HG02588 (cell line): ENCODE data around the gene USP24.

ENCODE experiments used
- ATAC-seq: cut with Tn5 transposase; IDR thresholded peaks from one replicate; pipeline ENCODE4 v1.9.1; 2021; ENCODE audit warnings: mild to moderate bottlenecking, moderate library complexity; ENCODE audit not compliant: unreplicated experiment

USP24 gene, protein sequence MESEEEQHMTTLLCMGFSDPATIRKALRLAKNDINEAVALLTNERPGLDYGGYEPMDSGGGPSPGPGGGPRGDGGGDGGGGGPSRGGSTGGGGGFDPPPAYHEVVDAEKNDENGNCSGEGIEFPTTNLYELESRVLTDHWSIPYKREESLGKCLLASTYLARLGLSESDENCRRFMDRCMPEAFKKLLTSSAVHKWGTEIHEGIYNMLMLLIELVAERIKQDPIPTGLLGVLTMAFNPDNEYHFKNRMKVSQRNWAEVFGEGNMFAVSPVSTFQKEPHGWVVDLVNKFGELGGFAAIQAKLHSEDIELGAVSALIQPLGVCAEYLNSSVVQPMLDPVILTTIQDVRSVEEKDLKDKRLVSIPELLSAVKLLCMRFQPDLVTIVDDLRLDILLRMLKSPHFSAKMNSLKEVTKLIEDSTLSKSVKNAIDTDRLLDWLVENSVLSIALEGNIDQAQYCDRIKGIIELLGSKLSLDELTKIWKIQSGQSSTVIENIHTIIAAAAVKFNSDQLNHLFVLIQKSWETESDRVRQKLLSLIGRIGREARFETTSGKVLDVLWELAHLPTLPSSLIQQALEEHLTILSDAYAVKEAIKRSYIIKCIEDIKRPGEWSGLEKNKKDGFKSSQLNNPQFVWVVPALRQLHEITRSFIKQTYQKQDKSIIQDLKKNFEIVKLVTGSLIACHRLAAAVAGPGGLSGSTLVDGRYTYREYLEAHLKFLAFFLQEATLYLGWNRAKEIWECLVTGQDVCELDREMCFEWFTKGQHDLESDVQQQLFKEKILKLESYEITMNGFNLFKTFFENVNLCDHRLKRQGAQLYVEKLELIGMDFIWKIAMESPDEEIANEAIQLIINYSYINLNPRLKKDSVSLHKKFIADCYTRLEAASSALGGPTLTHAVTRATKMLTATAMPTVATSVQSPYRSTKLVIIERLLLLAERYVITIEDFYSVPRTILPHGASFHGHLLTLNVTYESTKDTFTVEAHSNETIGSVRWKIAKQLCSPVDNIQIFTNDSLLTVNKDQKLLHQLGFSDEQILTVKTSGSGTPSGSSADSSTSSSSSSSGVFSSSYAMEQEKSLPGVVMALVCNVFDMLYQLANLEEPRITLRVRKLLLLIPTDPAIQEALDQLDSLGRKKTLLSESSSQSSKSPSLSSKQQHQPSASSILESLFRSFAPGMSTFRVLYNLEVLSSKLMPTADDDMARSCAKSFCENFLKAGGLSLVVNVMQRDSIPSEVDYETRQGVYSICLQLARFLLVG (N-terminal part only)

DNA sequence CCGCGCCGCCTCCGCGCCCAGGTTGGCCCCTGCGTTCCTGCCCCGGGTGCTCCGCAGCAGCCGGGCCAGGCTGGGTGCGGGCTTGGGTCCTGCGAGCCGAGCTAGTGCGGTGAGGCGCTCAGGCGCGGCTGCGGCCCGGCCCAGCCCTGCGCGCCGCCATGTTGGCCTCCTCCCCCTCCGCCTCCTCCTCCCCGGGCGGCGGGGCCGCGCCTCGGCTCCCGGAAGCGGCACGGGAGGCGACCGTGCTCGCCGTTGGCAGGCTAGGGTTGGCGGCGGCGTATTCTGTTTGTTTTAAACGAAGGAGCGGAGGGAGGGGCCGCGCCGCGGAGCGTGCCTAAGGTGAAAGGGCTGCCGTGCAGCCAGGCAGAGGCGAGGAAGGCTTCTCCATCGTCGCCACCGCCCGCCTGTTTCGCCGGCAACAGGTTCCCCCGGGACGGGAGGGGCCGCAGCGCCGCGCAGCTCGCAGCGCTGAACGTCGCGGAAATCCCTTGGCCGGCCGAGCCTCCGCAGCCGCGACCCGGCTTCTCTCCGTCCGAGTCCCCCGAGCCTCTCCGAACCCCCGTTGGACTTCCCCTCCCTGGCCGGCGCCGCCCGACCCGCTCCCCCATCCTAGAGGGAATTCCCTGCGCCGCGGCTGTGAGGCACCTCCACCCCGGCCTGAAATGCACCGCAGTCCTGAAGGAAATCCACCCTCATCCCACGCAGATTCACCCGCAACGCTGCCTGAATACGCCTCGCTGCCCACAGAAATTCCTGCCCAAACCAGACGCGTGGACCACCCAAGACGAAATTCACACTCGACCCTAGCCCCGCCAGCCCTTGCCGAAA lies at the start of gene USP24:
Gene USP24 (minus strand): TSS at position 171 of the 828 bp plus-strand sequence. CDS start 251 bp downstream, outside the sequence.
- ATAC-seq = peak; percentile 77

DNA sequence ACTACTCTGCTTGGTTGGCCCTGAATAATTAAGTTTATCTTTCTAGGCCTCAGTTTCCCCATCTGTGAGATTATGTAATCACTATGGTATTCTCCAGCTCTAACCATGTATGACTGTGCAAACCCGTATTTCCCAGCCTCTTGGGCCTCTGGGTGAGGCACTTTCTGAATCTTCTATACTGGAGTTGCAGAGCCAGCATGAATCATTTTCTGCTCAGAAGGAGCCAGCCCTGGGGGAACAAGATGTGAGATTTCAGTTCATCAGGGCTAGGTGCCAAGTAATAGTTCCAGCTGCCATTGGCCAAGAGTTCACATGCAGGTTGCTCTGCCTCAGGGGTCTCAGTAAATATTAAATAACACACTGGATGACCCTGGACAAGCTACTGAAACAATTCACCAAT lies 47.7 kb upstream of the USP24 start:
- ATAC-seq = no peak

DNA sequence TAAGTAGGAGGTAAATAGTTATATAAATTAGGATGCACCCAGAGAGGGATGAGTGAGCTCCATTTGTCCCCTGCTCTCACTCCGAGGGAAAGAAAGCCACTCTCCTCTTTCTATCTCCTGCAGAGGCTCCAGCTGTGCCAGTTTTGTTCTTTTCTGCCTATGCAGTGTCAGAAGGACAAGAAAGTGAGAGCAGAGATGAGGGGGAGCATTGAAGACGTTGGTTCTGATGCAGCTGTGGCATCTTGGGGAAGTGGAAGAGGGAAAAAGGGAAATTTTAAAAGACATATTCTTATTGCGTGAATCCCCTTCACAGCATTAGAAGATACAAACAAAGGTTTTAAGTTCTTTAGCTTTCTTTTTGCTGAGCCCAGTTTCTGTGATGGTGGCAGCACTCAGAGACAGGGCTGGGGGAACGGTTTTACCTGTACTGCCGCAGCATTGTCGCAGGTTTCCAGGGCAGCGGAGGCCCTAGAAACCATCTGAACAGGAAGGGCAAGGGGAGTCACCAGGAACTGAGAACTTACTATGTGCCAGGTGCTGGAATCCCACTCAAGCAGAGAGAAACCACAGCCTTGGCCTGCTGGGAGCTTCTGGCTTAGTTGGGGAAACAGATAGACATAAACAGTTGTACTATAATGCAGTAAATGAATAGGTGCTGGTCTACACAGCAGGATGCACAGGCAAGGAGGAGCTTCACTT lies 44.9 kb upstream of the USP24 start:
- peak; percentile 48 for ATAC-seq

DNA sequence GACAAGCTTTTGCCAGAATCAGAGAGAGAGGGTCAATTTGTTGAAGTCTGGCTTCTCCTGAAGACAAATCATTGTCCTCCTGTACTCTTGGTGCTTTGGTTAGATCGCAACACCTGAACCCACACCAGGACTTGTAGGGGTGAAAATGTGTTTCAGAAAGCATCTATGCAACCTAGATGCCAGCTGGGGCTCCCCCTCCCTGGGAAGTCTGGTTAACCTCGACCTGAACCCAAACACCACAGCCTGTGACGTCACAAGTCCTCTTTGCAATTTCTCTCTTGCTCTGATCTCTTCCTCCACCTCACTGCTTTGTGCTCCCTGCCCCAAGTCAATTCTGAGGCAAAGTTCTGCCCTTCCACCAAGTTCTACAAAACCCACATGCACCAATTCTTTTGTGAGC lies 42.8 kb upstream of the USP24 start:
- ATAC-seq = peak; percentile 56

DNA sequence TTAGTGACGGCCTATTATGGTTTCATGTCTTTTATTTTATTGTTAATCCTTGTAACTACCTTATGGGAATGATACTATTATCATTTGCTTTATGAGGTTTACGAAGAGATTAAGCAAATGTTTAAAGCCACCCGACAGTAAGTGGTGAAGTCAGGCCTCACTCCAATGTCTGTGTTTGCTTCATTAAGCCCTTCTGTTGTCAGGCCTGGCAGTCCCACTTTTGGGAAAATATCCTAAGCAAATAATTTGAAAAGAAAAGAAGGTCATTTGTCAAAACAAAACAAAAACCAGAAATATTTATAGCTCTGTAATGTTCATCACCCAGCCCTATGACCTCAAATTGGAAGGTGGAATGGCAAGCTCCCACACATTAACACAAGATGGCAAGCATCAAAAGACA lies 40.7 kb upstream of the USP24 start:
- no peak for ATAC-seq

DNA sequence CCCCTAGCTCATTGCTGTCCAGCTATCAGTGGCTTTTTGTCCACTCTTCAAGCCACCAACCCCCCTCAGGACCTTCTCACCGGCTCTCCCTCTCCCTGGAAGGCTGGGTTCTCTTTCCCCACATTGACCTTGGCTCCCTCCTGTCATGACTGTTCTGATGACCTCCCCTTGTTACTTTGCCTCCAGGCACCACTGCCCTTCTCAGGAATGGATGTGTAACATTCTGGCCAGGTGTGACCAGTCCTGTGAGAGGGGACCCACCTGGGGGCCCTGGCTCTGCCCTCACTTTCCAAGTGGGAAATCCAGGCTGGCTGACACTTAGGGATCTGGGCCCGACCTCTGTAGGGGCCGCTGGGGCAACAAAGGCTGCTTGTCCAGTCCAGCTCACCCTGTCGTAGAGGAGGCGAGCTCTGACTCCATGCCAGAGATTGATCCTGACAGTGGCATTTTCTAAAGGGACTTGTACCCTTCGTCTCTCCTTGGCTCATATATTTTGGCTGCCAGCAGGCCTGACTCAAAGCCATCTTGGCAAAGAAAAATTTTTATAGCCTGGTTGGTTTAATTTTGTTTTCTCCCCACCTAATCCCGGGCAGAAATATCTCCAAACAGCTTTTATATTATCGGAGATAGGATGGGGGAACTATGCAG lies 37.9 kb upstream of the USP24 start:
- ATAC-seq = no peak

DNA sequence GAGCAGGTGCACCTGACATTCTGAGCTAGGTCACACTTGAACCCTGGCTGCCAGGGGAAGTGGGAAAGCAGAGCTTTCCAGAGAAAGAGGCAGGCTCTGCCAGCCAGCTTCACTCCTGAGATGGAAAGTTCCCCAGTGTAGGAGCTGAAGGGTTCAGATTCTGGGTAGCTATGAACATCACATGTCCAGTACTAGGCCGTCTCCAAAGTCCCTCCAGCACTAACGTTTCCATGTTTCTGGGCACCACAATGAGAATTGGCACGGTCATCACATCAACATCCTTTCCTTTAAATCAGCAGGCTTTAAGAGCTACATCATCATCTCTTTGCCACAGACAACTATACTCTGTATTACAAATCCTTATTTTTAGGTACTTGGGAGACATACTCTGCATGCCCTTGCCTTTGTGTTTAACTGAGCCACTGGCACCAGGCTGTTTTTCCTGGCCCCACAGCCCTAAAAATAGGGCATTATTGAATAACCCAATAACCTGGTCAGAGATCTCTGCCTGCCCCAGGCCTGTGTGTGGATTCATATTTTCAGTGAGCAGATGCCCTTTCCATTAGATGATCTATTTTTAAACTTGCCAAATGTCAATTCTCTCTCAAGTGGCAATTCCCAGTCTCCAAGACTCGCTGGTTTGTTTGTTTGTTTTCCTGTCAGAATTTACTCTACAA lies 35.4 kb upstream of the USP24 start:
- no peak for ATAC-seq

DNA sequence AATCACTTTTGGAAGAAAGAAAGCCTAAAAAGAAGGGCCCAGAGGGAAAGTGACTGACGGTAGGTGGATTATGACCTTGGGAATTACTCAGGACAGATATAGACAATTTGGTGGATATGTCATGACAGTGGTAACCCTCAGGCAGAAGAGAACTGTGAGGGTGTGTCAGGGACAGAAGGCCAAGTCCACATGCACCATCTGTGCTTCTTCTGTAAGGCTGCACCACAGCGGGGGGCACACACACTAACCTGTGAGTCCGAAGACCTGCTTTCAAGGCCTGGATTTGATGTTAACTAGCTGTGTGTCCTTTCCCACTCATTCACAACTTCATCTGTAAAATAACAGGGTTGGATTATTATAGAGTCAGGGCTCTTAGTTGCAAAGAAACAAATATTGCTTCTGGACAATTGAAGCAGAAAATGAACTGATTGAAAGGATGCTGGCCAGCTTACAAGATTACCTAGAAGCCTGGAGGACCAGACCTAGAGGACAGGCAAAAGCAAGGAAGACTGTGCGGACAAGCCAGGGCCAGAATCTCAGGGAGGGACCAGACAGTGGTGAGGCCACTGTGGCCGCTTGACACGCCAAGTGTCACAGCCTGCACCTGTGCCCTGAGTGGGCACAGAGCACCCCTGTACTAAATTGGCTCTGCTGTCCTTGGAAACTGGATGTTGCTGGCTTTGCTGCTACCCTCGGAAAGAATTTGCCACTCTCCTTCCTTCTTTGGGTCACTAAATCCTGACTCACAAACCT lies 34.7 kb upstream of the USP24 start:
- no peak for ATAC-seq

DNA sequence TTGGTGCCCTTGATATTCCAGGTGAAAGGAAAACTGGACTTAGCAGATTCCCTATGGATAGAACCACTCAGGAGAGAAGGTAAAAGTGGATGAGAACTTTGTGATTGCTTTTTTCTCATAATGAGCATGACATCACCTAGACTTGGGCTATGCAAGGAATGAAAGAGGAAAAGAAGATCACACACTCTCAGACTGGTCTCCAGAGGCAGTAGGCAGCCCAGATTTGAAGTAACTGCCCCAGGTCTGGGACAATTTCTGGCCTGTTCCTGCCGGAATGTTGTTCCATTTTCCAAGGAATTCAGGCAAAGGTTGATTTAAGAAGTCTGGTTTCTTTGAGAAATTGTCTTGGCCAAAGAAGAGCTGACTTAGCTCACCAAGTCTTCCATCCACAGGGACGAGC lies 31.7 kb upstream of the USP24 start:
- no peak for ATAC-seq

DNA sequence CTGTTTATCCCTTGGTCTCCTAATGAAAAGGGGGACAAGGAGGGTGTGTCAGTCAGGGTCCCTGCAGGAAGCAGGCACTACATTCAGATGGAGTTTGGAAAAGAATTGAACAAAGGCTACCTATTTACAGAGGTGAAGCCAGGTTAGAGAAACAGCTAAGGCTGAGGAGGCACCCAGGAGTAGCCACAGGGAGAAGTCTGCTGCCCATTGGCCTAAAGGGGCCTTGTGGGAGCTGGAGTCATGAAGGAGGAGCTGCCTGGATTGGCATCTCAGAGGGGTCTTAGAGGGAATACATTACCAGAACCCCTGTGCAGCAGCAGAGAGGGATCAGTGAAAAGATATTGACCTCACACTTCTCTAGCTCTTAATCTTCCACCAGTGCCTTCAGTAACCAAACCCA lies 31.2 kb upstream of the USP24 start:
- no peak for ATAC-seq

DNA sequence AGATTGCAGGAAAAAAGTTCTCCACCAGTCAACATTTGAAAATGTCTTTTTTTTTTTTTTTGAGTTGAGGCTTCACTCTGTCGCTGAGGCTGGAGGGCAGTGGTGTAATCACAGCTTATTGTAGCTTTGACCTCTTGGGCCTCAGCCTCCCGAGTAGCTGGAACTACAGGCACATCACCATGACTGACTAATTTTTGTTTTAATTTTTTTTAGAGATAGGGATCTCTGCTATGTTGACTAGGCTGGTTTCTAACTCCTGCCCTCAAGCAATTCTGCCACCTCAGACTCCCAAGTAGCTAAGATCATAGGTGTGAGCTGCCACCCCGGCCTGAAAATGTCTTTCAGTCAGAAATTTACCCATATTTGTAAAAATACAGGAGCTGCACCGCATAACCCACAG lies 30.6 kb upstream of the USP24 start:
- ATAC-seq = no peak

DNA sequence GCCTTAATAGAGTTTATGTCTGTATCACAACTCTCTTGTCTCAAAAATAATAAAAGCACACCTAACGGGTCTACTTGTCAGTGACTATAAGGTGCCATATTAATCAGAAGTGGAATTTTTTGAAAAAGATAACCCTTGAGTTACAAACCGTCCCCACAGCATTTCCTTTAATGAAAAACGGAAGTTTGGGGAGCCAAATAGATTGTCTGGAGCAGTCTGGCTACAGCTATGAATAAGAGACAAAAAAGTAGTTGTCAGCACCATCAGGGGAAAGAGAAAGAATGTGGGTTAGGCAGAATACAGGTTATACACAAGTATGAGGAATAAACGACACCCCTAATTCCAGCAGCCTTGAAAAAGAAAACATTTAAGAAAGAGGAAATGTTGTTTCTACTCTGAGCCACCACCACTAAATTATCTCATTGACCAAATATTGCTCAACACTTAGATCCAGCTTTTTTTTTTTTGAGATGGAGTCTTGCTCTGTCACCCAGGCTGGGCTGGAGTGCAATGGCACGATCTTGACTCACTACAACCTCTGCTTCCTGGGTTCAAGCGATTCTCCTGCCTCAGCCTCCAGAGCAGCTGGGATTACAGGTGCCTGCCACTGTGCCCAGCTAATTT lies 29.4 kb upstream of the USP24 start:
- no peak for ATAC-seq

DNA sequence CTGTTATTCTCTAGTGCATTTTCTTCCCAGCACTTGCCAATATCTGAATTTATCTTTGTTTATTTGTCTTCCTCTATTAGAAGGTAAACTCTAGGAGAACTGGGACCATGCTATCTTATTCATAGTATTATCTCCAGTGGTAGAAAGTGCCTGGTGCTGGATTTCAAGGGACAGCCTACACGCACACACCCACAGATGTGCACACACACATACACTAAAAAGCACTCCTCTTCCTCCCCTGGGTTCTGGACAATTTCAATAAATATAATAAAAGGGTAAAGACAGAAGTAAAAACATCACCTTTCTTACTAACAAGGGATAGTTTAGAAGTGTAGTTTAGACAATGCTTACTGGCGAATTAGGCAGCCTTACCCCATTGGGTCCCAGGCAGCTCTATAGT lies 28.5 kb upstream of the USP24 start:
- no peak for ATAC-seq

DNA sequence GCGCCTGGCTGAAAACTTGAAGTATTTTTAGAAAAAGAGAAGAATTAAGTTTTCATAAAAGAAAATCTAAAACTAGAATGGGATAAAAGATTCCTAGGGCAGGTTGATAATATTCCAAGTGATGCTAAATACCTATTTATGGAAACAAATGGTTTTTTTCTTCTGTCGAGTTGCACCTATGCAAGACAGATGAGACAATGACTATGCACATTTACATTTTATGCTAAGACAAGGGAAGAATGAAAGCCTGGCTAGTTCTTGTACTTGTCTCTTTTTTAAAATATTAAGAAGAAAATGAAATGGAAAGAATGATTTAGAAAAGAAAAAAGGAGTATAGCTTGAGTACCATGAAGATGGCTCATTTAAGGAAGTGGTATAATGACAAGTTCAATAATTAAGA lies 24.4 kb upstream of the USP24 start:
- no peak for ATAC-seq

DNA sequence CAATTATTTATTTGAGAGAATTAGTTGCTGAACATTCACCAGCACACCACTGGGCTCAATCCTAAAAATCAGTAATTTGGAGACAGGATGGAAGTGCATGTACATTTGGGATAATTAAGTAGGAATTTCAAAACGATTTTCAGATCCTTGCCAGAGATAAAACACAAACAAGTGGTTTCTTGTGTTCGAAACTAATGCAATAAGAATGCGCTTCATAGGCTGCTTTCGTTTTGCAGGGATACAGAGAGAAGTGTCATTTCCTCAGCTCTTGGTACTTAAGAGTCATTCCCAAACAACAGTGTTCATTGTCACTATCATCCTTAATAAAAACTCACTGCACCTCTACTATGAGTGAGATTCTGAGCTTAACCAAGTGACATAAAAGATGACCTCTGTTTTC lies 20.6 kb upstream of the USP24 start:
- ATAC-seq = no peak

DNA sequence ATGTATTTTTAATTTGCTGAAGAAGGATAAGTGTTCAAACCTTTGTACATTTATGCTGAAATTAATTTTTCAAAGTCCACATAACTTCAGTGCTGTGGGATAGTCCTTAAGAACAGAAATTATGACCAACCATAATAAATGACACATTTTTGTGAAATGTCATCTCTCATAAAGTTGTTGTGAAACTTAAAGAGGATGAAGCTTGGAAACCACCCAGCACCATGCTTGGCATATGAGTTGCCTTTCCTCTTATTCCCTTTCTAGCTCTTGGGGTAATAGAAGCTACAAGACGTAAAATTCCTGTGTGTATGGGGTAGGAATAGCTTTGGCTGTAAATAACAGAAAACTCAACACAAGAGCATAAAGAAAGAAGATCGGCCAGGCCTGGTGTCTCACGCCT lies 18.9 kb upstream of the USP24 start:
- no peak for ATAC-seq

DNA sequence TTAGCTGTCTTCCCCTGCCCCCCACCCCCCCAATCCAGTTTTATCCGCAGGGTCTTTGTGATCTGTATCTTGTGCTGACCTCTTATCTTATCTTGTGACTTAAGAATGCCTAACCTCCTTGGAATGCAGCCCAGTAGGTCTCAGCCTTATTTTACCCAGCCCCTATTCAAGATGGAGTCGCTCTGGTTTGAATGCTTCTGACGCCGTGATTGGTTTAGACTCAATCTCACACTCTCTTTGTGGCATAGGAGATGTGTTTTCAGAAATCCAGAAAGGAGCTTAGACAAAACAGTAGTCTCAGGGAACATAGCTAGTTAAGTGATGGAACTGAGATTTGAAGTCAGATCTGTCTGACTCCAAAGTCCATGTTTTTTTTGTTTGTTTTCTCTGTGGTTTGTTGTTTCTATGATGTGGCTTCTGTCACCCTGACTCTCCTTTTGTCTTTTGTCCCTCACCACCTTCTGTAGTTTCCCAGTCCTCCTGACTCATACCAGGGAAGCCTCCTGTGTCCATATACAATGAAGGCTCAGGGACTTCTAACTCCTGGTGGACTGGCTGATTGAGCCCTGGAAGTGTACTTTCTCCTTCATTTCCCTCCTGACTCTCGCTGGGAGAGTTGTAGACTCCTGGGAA lies 18.1 kb upstream of the USP24 start:
- ATAC-seq = no peak
